Measurements from ENCODE around the gene KYNU. TPM values are rescaled to one million over a fixed set of nuclear protein-coding genes. Genes with fewer than 3 reads are reported as not detected.
A peak's percentile ranks its signal among the peaks of the same experiment; 100 is the strongest.

The KYNU gene
- total and polyA plus RNA-seq, 2 experiments from 2014 or later, result 7.6 to 13.1 TPM

DNA sequence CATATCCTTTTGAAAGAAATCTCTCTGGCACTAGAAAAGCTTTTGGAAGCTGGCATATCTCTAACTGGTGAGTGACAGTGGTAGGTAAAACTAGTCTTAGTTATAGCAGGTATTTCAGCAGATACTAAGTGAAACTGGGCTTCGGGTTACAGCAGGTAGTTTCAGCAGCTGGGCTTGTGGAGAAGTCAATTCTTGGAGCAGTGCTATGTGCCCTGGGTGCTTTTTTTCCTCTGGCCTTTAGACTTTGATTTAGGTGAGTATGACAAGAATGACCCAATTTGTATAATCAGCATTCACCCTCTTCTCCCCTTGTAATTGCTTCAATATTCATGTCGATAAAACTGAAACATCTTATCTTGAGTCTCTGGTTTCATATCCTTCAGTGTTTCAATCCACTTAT is 123.1 kb downstream of the KYNU start:
- H4K20me1 ChIP-seq (ENCODE audit: insufficient read depth, poor library complexity, severe bottlenecking), result no peaks in the 10 kb centered on the region
- H2AFZ ChIP-seq, result no peak overlapping the region
- TF ChIP-seq EZH2phosphoT487 (IDR thresholded peaks at IDR 0.05; ENCODE audit: low read depth, severe bottlenecking, unreplicated experiment) (no peak), EZH2 (IDR thresholded peaks at IDR 0.05; ENCODE audit: borderline replicate concordance) (no peak), CTCF (IDR thresholded peaks at IDR 0.05; ENCODE audit: poor library complexity) (no peak)
- H3K4me2 ChIP-seq, result no peak overlapping the region
- WGBS (ENCODE audit: low lambda C conversion rate, missing lambda C conversion rate), result 94% methylated on average over 2 of the region's 2 CpGs
- H3K9me3 ChIP-seq (ENCODE audit: low read depth), result no peaks in the 10 kb centered on the region
- H3K9me2 ChIP-seq (replicated peaks; ENCODE audit: insufficient read depth), result no peaks in the 10 kb centered on the region
- no peak for DNase-seq (ENCODE audit: low spot score)
- H3K36me3 ChIP-seq (replicated peaks; ENCODE audit: insufficient read depth, low read depth), result no peaks in the 10 kb centered on the region
- no peaks in the 10 kb centered on the region for H3K79me2 ChIP-seq
- no peak overlapping the region for H3K27ac ChIP-seq
- H3K27me3 ChIP-seq, result no peaks in the 10 kb centered on the region
- no peaks in the 10 kb centered on the region for H3K4me1 ChIP-seq (ENCODE audit: insufficient read depth)
- no peak overlapping the region for H3K4me3 ChIP-seq

GRCh38 chr2:143001501-143001900 is 124.0 kb downstream of the KYNU start:
- 100% methylated on average over 1 of the region's 1 CpG for WGBS (ENCODE audit: low lambda C conversion rate, missing lambda C conversion rate)
- TF ChIP-seq CTCF (IDR thresholded peaks at IDR 0.05; ENCODE audit: poor library complexity) (no peak), EZH2 (IDR thresholded peaks at IDR 0.05; ENCODE audit: borderline replicate concordance) (no peak), EZH2phosphoT487 (IDR thresholded peaks at IDR 0.05; ENCODE audit: low read depth, severe bottlenecking, unreplicated experiment) (no peak)
- no peak overlapping the region for H2AFZ ChIP-seq
- H3K9me2 ChIP-seq (replicated peaks; ENCODE audit: insufficient read depth), result no peaks in the 10 kb centered on the region
- no peaks in the 10 kb centered on the region for H3K27me3 ChIP-seq
- no peaks in the 10 kb centered on the region for H3K9me3 ChIP-seq (ENCODE audit: low read depth)
- no peak overlapping the region for H3K4me3 ChIP-seq
- DNase-seq (ENCODE audit: low spot score), result no peak
- no peaks in the 10 kb centered on the region for H4K20me1 ChIP-seq (ENCODE audit: insufficient read depth, poor library complexity, severe bottlenecking)
- no peak overlapping the region for H3K4me2 ChIP-seq
- no peaks in the 10 kb centered on the region for H3K4me1 ChIP-seq (ENCODE audit: insufficient read depth)
- no peaks in the 10 kb centered on the region for H3K79me2 ChIP-seq
- H3K36me3 ChIP-seq (replicated peaks; ENCODE audit: insufficient read depth, low read depth), result no peaks in the 10 kb centered on the region
- H3K27ac ChIP-seq, result no peak overlapping the region

GRCh38 chr2:143015656-143016055 is 138.2 kb downstream of the KYNU start:
- H3K79me2 ChIP-seq, result no peaks in the 10 kb centered on the region
- H3K27ac ChIP-seq, result no peak overlapping the region
- H3K9me2 ChIP-seq (replicated peaks; ENCODE audit: insufficient read depth), result no peaks in the 10 kb centered on the region
- no peaks in the 10 kb centered on the region for H4K20me1 ChIP-seq (ENCODE audit: insufficient read depth, poor library complexity, severe bottlenecking)
- H3K4me2 ChIP-seq, result peak overlapping the region; percentile 53
- H3K4me3 ChIP-seq, result no peak overlapping the region
- H3K9me3 ChIP-seq (ENCODE audit: low read depth), result no peaks in the 10 kb centered on the region
- 48% methylated on average over 4 of the region's 4 CpGs for WGBS (ENCODE audit: low lambda C conversion rate, missing lambda C conversion rate)
- H3K27me3 ChIP-seq, result no peaks in the 10 kb centered on the region
- no peaks in the 10 kb centered on the region for H3K4me1 ChIP-seq (ENCODE audit: insufficient read depth)
- no peak for TF ChIP-seq CTCF (IDR thresholded peaks at IDR 0.05; ENCODE audit: poor library complexity)
- peak overlapping the region; percentile 26 for H2AFZ ChIP-seq
- no peak for DNase-seq (ENCODE audit: low spot score)
- H3K36me3 ChIP-seq (replicated peaks; ENCODE audit: insufficient read depth, low read depth), result no peaks in the 10 kb centered on the region

Data from hepatocyte (in vitro differentiated cells).